Measurements from ENCODE around the gene GNG12. TPM values are rescaled to one million over a fixed set of nuclear protein-coding genes. Genes with fewer than 3 reads are reported as not detected.

The GNG12 gene
- total RNA-seq (2022; extraction: Qiagen RNA extraction), result 56.6 to 70.6 TPM (median 67.8 TPM) in 5 replicates

DNA sequence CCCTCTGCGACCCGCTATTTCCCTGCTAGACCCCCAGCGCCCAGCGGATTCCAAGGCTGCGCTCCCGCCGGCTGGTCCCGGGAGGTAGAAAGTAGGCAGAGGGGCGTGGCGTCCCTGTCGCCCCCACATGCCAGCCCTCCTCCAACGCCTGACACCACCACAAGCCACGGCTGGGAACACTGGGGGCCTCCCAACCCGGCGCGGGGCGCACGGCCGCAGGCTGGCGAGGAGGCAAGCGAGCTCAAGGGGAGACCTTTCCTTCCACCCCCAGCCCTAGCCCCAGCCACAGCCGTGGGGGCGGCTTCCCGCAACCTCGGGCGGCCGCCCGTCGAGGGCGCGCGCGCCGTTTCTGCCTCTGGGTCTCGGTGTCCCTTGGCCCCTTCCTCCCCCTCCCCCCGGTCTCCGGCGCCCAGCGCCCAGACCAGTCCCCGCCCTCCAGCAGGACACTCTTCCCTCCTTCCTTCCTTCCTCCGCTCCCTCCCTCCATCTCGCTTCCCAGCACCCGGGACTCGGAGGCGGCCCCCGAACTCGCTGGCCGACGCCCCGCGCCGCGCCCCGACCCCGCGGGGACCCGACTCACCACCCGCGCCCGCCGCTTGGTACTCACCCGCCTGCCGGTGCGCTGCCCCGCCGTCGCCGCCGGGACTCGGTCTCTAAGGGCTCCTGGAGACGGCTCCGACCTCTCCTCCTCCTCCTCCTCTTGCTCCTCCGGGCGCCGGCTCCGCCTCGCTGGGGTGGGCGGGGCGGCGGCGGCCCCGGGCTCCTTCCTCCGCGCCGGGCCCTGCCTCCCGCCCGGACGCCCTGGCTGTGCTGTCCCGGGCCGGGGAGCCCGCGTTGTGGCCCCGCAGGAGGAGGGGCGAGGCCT, at the start of gene GNG12:
Gene GNG12, minus strand, starts transcription at position 731 of the 865 bp plus-strand sequence. CDS start 125,781 bp downstream, outside the sequence.

GRCh38 chr1:67685067-67685557, 148.2 kb downstream of the GNG12 start, which contains the start of gene GADD45A:
Gene GADD45A, plus strand, starts transcription at chr1:67685201. Its CDS starts 294 bp downstream, at chr1:67685495.

Other genes with a start within 250 kb of the GNG12 start
- gene GADD45A, start 148.3 kb downstream of the GNG12 start, total RNA-seq (2022; extraction: Qiagen RNA extraction), result 63.9 to 81.4 TPM (median 71.3 TPM) in 5 replicates
- gene DIRAS3, start 217.2 kb upstream of the GNG12 start, total RNA-seq (2022; extraction: Qiagen RNA extraction), result 0.92 to 1.5 TPM (median 1.3 TPM) in 5 replicates